ENCODE data around the gene KIAA1586.

- no peak for TF ChIP-seq CTCF (optimal IDR thresholded peaks at IDR 0.05 in 1 of 3, IDR thresholded peaks at IDR 0.05 in 1 of 3, conservative IDR thresholded peaks at IDR 0.05 in 1 of 3; ENCODE audit: extremely low read depth in 1 of 3, insufficient read depth in 2 of 3, low read length in 3 of 3)
- no peak for TF ChIP-seq EZH2 (IDR thresholded peaks at IDR 0.05; ENCODE audit: low read length)
Observed at GRCh38 chr6:57035549-57035948, 10.9 kb upstream of the KIAA1586 start.
